Measurements from ENCODE around the gene MAD1L1. TPM values are rescaled to one million over a fixed set of nuclear protein-coding genes. Genes with fewer than 3 reads are reported as not detected.

Gene MAD1L1
- total RNA-seq, 4 donors from 2014 or later, result 60.3 to 149 (median 73.7) TPM

DNA sequence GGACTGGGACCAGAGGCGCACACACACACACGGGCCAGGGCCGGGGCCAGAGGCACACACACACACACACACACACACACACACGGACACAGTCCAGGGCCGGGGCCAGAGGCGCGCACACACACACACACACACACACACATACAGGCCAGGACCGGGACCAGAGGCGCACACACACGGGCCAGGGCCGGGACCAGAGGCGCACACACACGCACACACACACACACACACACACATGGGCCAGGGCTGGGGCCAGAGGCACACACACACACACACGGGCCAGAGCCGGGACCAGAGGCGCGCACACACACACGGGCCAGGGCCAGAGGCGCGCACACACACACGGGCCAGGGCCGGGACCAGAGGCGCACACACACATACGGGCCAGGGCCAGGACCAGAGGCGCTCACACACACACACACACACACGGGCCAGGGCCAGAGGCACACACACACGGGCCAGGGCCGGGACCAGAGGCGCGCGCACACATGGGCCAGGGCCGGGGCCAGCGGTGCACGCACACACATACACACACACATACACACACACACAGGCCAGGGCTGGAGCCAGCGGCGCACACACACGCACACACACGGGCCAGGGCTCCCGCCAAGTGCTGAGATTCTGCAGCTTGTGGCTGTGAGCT is 293.8 kb downstream of the MAD1L1 start:
- Histone ChIP-seq H3K9me3 (no peaks in the 10 kb centered on the region), H3K4me1 (peaks cover 0 to 19% (median 11%) of the 10 kb centered on the region in 4 donors), H3K36me3 (peaks cover 0 to 18% (median 0%) of the 10 kb centered on the region in 3 donors), H3K27ac (no peak overlapping the region), H3K4me3 (peak overlapping the region in 1 of 4 donors; percentile 24), H3K27me3 (no peaks in the 10 kb centered on the region)
- 87 to 93% methylated on average over 19 to 26 of the region's 39 CpGs for WGBS, 2 donors
- DNase-seq (ENCODE audit: low spot score in 2 of 2), result no peak
- no peak for TF ChIP-seq POLR2A (IDR thresholded peaks at IDR 0.05)
- TF ChIP-seq EP300 (IDR thresholded peaks at IDR 0.05), result no peak
- TF ChIP-seq, protein P1, sequence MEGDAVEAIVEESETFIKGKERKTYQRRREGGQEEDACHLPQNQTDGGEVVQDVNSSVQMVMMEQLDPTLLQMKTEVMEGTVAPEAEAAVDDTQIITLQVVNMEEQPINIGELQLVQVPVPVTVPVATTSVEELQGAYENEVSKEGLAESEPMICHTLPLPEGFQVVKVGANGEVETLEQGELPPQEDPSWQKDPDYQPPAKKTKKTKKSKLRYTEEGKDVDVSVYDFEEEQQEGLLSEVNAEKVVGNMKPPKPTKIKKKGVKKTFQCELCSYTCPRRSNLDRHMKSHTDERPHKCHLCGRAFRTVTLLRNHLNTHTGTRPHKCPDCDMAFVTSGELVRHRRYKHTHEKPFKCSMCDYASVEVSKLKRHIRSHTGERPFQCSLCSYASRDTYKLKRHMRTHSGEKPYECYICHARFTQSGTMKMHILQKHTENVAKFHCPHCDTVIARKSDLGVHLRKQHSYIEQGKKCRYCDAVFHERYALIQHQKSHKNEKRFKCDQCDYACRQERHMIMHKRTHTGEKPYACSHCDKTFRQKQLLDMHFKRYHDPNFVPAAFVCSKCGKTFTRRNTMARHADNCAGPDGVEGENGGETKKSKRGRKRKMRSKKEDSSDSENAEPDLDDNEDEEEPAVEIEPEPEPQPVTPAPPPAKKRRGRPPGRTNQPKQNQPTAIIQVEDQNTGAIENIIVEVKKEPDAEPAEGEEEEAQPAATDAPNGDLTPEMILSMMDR (IDR thresholded peaks at IDR 0.05), result no peak

DNA sequence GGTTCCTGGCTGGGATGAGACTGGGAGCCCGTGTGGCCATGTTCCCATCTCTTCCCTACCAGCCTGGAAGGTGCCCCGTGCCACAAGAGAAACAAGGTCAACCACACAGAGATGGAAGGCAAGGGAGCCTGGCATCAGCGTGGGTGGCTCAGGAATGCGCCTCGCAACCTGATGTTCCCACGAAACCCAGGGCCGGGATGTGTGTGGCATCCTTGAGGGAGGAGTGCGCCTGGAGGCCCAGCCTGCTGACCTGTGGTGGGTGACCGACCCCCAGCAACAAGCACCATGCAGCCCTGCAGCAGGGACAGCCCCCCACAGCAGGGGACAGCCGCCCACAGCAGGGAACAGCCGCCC is 295.5 kb downstream of the MAD1L1 start:
- peaks cover 0 to 18% (median 0%) of the 10 kb centered on the region in 3 donors for H3K36me3 ChIP-seq
- no peak overlapping the region for H3K4me3 ChIP-seq
- TF ChIP-seq EP300 (IDR thresholded peaks at IDR 0.05) (no peak), POLR2A (IDR thresholded peaks at IDR 0.05) (no peak)
- TF ChIP-seq, protein P1 (IDR thresholded peaks at IDR 0.05), result no peak
- DNase-seq (ENCODE audit: low spot score in 2 of 2), result no peak
- WGBS, 2 donors, result 85 to 95% methylated on average over 5 of the region's 11 CpGs
- H3K27me3 ChIP-seq, result no peaks in the 10 kb centered on the region
- H3K27ac ChIP-seq, result no peak overlapping the region
- no peaks in the 10 kb centered on the region for H3K9me3 ChIP-seq
- peaks cover 0 to 19% (median 11%) of the 10 kb centered on the region in 4 donors for H3K4me1 ChIP-seq

DNA sequence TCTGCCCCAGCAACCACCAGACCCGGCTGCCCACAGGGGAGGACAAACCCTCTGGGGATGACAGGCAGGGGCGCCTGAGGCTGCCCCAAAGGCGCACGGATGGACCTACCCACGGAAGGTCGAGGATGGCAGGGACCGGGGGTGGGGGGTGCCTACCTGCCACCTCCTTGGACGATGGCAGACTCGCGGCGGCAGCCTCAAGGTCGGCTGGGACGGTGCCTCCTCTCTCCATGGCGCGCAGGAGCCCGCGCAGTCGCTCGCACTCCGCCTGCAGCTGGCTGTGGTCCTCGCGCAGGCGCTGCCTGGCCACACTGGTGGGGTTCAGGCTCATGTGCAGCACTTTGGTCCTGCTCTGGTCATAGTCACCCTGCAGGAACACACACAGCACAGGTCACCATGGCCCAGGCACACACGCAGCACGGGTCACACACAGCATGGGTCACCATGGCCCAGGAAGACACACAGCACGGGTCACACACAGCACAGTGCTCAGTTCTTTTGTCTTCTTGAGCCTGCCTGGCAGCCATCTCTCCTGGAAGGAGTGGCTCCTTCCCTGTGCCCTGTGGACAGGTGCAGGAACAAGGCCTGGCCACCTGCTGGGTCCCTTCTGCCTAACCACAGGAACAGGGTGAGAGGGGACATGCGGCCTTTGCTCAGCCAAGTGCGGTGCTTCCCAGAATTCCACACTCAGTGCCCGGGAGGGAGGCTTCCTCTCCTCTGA is 296.1 kb downstream of the MAD1L1 start:
- H3K4me3 ChIP-seq, result no peak overlapping the region
- H3K9me3 ChIP-seq, result no peaks in the 10 kb centered on the region
- TF ChIP-seq POLR2A (IDR thresholded peaks at IDR 0.05), result no peak
- TF ChIP-seq, protein P1 (IDR thresholded peaks at IDR 0.05), result no peak
- TF ChIP-seq EP300 (IDR thresholded peaks at IDR 0.05), result no peak
- no peak for DNase-seq (ENCODE audit: low spot score in 2 of 2)
- H3K27me3 ChIP-seq, result no peaks in the 10 kb centered on the region
- WGBS, 2 donors, result 88 to 93% methylated on average over 26 to 28 of the region's 29 CpGs
- peaks cover 0 to 19% (median 11%) of the 10 kb centered on the region in 4 donors for H3K4me1 ChIP-seq
- no peak overlapping the region for H3K27ac ChIP-seq
- peaks cover 0 to 18% (median 0%) of the 10 kb centered on the region in 3 donors for H3K36me3 ChIP-seq

DNA sequence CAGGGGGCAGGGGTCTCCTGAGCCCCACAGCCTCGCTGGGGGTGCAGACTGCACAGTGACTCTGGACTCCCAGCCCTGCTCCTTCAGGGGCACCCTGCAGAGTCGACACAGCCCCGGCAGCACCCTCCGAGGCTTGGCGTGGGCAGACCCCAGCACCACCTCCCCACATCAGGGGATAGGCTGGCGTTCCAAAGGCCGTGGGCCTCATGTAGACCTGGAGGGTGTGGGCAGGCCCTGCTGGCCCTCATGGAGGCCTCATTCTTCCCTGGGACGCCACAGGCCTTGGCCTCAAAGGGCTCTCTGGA is 296.8 kb downstream of the MAD1L1 start:
- TF ChIP-seq, protein P1 (IDR thresholded peaks at IDR 0.05), result no peak
- TF ChIP-seq EP300 (IDR thresholded peaks at IDR 0.05) (no peak), POLR2A (IDR thresholded peaks at IDR 0.05) (no peak)
- H3K27me3 ChIP-seq, result no peaks in the 10 kb centered on the region
- H3K4me3 ChIP-seq, result no peak overlapping the region
- no peaks in the 10 kb centered on the region for H3K9me3 ChIP-seq
- H3K27ac ChIP-seq, result no peak overlapping the region
- 84 to 94% methylated on average over 7 to 8 of the region's 8 CpGs for WGBS, 2 donors
- peaks cover 0 to 18% (median 0%) of the 10 kb centered on the region in 3 donors for H3K36me3 ChIP-seq
- DNase-seq (ENCODE audit: low spot score in 2 of 2), result no peak
- peaks cover 0 to 22% (median 11%) of the 10 kb centered on the region in 4 donors for H3K4me1 ChIP-seq
